Right kidney (tissue), 1 donor: ENCODE measurements around the gene ENKUR.

Experiments
- DNase-seq: peaks from one replicate; pipeline ENCODE4 v3.0.0-alpha.2; 2016

Gene ENKUR

GRCh38 chr10:24947304-24948097 lies 68.5 kb downstream of the ENKUR start:
- DNase-seq: no peak

- no peak for DNase-seq
Observed at GRCh38 chr10:24944512-24945255, 71.3 kb downstream of the ENKUR start.

GRCh38 chr10:24938525-24938924 lies 77.4 kb downstream of the ENKUR start:
- DNase-seq: no peak

- DNase-seq: no peak
Observed at GRCh38 chr10:24938076-24938475, 77.9 kb downstream of the ENKUR start.

- no peak for DNase-seq
Observed at GRCh38 chr10:24935504-24936292, 80.3 kb downstream of the ENKUR start.
